Measurements from ENCODE around the gene GPR31.

- no peak for TF ChIP-seq CTCF (IDR thresholded peaks at IDR 0.05; ENCODE audit: low read depth, low read length)
- no peak for TF ChIP-seq POLR2A (IDR thresholded peaks at IDR 0.05; ENCODE audit: extremely low read depth, insufficient read length)
Measured at GRCh38 chr6:167162591-167162990, 4.8 kb upstream of the GPR31 start.

All from NB4 (cell line).